HepG2 (cell line): ENCODE results near the gene ANO9. TPM values are rescaled to one million over a fixed set of nuclear protein-coding genes. Genes with fewer than 3 reads are reported as not detected.

Experiments used
- MBNL3 ChIP-seq: fragments of 250-450 bp; sonication (Bioruptor Pico); conservative IDR thresholded peaks from 2 replicates; pipeline ENCODE4 v1.8.0; 2022; ENCODE audit warnings: mild to moderate bottlenecking, inconsistent platforms
- NCOR1 ChIP-seq: fragments of 200-600 bp; sonication (generic); IDR thresholded peaks from 2 replicates; pipeline ENCODE4 v1.7.0; 2017; ENCODE audit warnings: antibody characterized with exemption, low read length, borderline replicate concordance
- PPARG ChIP-seq: conservative IDR thresholded peaks from 2 replicates; pipeline ENCODE4 v1.6.1; 2016; ENCODE audit warnings: missing biosample characterization, missing genetic modification reagents
- RARG ChIP-seq: sonication (generic); formaldehyde crosslinking; IDR thresholded peaks from 2 replicates; pipeline ENCODE4 v1.4.0; 2020; ENCODE audit warnings: low read depth, mild to moderate bottlenecking, missing genetic modification reagents
- RBM39 ChIP-seq: fragments of 200-400 bp; formaldehyde crosslinking; IDR thresholded peaks from one replicate; pipeline ENCODE4 v1.6.1; 2018; ENCODE audit warnings: antibody characterized with exemption, mild to moderate bottlenecking, low read depth, low read length; ENCODE audit not compliant: poor library complexity, severe bottlenecking
- RFX1 ChIP-seq: fragments of 450-650 bp; IDR thresholded peaks from 2 replicates; pipeline ENCODE4 v1.6.1; 2017
- SIX1 ChIP-seq: sonication (generic); formaldehyde crosslinking; IDR thresholded peaks from 2 replicates; pipeline ENCODE4 v1.4.0; 2020; ENCODE audit warnings: missing genetic modification reagents, borderline replicate concordance
- SYNCRIP ChIP-seq: fragments of 200-400 bp; formaldehyde crosslinking; IDR thresholded peaks from 2 replicates; pipeline ENCODE4 v1.6.1; 2018; ENCODE audit warnings: mild to moderate bottlenecking, low read depth, low read length; ENCODE audit not compliant: insufficient read depth
- ZFP36L1 ChIP-seq: sonication (generic); formaldehyde crosslinking; IDR thresholded peaks from 2 replicates; pipeline ENCODE4 v1.8.0; 2022; ENCODE audit warnings: mild to moderate bottlenecking, missing genetic modification reagents, moderate library complexity
- ZKSCAN5 ChIP-seq: sonication (generic); formaldehyde crosslinking; IDR thresholded peaks from 2 replicates; pipeline ENCODE4 v1.5.1; 2020; ENCODE audit warnings: mild to moderate bottlenecking, missing genetic modification reagents
- ZNF138 ChIP-seq: sonication (generic); formaldehyde crosslinking; IDR thresholded peaks from 2 replicates; pipeline ENCODE4 v1.5.0; 2020; ENCODE audit warnings: mild to moderate bottlenecking, low read depth, missing genetic modification reagents
- ZNF790 ChIP-seq: sonication (generic); formaldehyde crosslinking; IDR thresholded peaks from 2 replicates; pipeline ENCODE4 v1.8.0; 2022; ENCODE audit warnings: missing genetic modification reagents, mild to moderate bottlenecking, borderline replicate concordance
- ZSCAN20 ChIP-seq: sonication (generic); formaldehyde crosslinking; IDR thresholded peaks from 2 replicates; pipeline ENCODE4 v1.4.0; 2020; ENCODE audit warnings: missing genetic modification reagents, mild to moderate bottlenecking, borderline replicate concordance
- polyA plus RNA-seq, 8 experiments: library from polyadenylated mRNA; depleted of rRNA in 3 of 8; stranded (reverse) in 7 of 8; unstranded in 1 of 8; fragments of >200 nt; fragmentation: Illumina TruSeq in 4 of 8; extraction: Trizol in 4 of 8; gene quantifications; 2 replicates each; pipeline versions ENCODE4 v1.2.1 to v1.2.3, GENCODE V29; 2011 to 2016; ENCODE audit warnings: low read depth in 4 of 8, missing spikeins in 1 of 8, mixed read lengths in 1 of 8; ENCODE audit not compliant: insufficient read depth in 1 of 8
- total RNA-seq, 5 experiments: library from RNA; depleted of rRNA; stranded (reverse); fragments of >200 nt; fragmentation: Illumina TruSeq; extraction: Trizol; gene quantifications; 2 replicates each; pipeline ENCODE4 v1.2.3, GENCODE V29; 2016; ENCODE audit warnings: low read depth in 1 of 5
- TF ChIP-seq, protein P1 (sequence below): sonication (generic); formaldehyde crosslinking; conservative IDR thresholded peaks from 2 replicates; pipeline ENCODE4 v1.4.0; 2020; ENCODE audit warnings: missing genetic modification reagents
- TF ChIP-seq, protein P2 (sequence below): sonication (generic); formaldehyde crosslinking; IDR thresholded peaks from 2 replicates; pipeline ENCODE4 v1.8.0; 2022; ENCODE audit warnings: missing genetic modification reagents, mild to moderate bottlenecking, borderline replicate concordance
- TF ChIP-seq, protein P3 (sequence below): sonication (generic); formaldehyde crosslinking; IDR thresholded peaks from 2 replicates; pipeline ENCODE4 v1.4.0; 2020; ENCODE audit warnings: missing genetic modification reagents, borderline replicate concordance

Gene ANO9
- total and polyA plus RNA-seq, 2 of the 13 experiments (the other 11 are each of a cell fraction or from before 2014, with no cell fraction given) = 8.9 to 14.3 TPM

DNA sequence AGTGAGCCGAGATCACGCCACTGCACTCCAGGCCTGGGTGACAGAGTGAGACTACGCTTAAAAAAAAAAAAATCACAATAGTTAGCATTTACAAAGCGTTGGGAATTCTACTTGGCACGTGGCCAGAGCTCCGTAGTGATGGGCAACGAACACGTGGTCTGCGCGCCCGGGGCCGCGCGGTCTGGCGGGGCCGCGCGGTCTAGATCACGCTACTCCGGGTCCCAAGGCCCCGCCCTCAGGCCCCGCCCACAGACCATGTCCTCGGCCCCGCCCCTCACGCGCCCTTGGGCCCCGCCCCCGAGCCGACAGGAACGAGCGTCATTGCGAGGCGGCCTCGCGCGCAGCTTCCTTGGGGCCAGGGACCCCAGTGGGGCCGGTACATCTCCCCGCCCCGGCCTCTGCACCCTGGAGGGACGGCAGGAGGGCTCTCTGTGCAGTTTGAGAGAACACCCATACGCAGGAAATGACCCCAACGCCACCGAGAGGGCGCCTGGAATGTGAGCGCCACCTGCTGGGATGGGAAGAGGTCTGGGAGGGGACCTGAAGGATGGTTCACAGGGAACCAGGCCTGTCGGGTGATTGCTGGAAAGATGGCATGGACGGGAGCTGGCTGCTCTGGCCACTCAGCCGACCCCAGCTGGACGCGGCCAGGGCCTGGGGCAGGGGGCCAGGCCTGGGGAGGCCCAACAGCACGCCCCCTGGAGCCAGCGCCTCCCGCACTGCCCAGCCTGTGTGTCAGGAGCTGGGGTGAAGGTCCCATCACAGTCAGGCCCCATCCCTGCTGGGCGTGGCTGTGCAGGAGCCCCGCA lies 6.3 kb upstream of the ANO9 start (continued):
- TF ChIP-seq, protein P1, sequence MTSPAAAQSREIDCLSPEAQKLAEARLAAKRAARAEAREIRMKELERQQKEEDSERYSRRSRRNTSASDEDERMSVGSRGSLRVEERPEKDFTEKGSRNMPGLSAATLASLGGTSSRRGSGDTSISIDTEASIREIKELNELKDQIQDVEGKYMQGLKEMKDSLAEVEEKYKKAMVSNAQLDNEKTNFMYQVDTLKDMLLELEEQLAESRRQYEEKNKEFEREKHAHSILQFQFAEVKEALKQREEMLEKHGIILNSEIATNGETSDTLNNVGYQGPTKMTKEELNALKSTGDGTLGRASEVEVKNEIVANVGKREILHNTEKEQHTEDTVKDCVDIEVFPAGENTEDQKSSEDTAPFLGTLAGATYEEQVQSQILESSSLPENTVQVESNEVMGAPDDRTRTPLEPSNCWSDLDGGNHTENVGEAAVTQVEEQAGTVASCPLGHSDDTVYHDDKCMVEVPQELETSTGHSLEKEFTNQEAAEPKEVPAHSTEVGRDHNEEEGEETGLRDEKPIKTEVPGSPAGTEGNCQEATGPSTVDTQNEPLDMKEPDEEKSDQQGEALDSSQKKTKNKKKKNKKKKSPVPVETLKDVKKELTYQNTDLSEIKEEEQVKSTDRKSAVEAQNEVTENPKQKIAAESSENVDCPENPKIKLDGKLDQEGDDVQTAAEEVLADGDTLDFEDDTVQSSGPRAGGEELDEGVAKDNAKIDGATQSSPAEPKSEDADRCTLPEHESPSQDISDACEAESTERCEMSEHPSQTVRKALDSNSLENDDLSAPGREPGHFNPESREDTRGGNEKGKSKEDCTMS = no peak
- TF ChIP-seq ZNF790 (CRISPR knock-in tag) (no peak), RARG (CRISPR knock-in tag) (no peak), RFX1 (no peak), ZSCAN20 (CRISPR knock-in tag) (no peak), NCOR1 (peak; percentile 25; the same call in 1 of the 2 replicates), ZFP36L1 (CRISPR knock-in tag) (no peak), ZKSCAN5 (CRISPR knock-in tag) (no peak), ZNF138 (no peak), RBM39 (peak; percentile 20), SYNCRIP (no peak), SIX1 (CRISPR knock-in tag) (no peak), PPARG (CRISPR knock-in tag) (peak; percentile 22; the same call in 1 of the 2 replicates), MBNL3 (CRISPR knock-in tag) (no peak)
- TF ChIP-seq, protein P2, sequence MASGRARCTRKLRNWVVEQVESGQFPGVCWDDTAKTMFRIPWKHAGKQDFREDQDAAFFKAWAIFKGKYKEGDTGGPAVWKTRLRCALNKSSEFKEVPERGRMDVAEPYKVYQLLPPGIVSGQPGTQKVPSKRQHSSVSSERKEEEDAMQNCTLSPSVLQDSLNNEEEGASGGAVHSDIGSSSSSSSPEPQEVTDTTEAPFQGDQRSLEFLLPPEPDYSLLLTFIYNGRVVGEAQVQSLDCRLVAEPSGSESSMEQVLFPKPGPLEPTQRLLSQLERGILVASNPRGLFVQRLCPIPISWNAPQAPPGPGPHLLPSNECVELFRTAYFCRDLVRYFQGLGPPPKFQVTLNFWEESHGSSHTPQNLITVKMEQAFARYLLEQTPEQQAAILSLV (CRISPR knock-in tag) = peak; percentile 91
- TF ChIP-seq, protein P3, sequence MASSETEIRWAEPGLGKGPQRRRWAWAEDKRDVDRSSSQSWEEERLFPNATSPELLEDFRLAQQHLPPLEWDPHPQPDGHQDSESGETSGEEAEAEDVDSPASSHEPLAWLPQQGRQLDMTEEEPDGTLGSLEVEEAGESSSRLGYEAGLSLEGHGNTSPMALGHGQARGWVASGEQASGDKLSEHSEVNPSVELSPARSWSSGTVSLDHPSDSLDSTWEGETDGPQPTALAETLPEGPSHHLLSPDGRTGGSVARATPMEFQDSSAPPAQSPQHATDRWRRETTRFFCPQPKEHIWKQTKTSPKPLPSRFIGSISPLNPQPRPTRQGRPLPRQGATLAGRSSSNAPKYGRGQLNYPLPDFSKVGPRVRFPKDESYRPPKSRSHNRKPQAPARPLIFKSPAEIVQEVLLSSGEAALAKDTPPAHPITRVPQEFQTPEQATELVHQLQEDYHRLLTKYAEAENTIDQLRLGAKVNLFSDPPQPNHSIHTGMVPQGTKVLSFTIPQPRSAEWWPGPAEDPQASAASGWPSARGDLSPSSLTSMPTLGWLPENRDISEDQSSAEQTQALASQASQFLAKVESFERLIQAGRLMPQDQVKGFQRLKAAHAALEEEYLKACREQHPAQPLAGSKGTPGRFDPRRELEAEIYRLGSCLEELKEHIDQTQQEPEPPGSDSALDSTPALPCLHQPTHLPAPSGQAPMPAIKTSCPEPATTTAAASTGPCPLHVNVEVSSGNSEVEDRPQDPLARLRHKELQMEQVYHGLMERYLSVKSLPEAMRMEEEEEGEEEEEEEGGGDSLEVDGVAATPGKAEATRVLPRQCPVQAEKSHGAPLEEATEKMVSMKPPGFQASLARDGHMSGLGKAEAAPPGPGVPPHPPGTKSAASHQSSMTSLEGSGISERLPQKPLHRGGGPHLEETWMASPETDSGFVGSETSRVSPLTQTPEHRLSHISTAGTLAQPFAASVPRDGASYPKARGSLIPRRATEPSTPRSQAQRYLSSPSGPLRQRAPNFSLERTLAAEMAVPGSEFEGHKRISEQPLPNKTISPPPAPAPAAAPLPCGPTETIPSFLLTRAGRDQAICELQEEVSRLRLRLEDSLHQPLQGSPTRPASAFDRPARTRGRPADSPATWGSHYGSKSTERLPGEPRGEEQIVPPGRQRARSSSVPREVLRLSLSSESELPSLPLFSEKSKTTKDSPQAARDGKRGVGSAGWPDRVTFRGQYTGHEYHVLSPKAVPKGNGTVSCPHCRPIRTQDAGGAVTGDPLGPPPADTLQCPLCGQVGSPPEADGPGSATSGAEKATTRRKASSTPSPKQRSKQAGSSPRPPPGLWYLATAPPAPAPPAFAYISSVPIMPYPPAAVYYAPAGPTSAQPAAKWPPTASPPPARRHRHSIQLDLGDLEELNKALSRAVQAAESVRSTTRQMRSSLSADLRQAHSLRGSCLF = no peak
